Activated CD4-positive, alpha-beta memory T cell treated with anti-CD3 and anti-CD28 coated beads for 36 hours (primary cell): ENCODE measurements around the gene HPDL. TPM values are rescaled to one million over a fixed set of nuclear protein-coding genes. Genes with fewer than 3 reads are reported as not detected.
"Not testable (repeated sequence)": the region's sequence is repeated elsewhere in the genome, so short reads cannot be mapped to it uniquely, and the experiment has no call there.

Experiments used
- CTCF ChIA-PET: fragments of 350-600 bp; sonication (Branson Sonifier 250); formaldehyde crosslinking; loops from one replicate; lab custom pipeline; 2021; ENCODE audit warnings: antibody characterized with exemption, inconsistent platforms; lab: Charles Lee
- POLR2A ChIA-PET: fragments of 350-600 bp; sonication (Branson Sonifier 250); formaldehyde crosslinking; loops from one replicate; lab custom pipeline; 2021; ENCODE audit warnings: antibody characterized with exemption; lab: Charles Lee
- DNase-seq: peaks from one replicate; pipeline ENCODE4 v3.0.0-alpha.2; 2020
- H3K27ac Mint-ChIP-seq: one replicate; pipeline ENCODE4 v1.8.0; 2021; ENCODE audit warnings: mixed read lengths
- H3K27me3 Mint-ChIP-seq: one replicate; pipeline ENCODE4 v1.8.0; 2021; ENCODE audit warnings: mixed read lengths
- H3K36me3 Mint-ChIP-seq: one replicate; pipeline ENCODE4 v1.8.0; 2021; ENCODE audit warnings: mixed read lengths
- H3K4me1 Mint-ChIP-seq: one replicate; pipeline ENCODE4 v1.8.0; 2021; ENCODE audit warnings: low read depth, mixed read lengths
- H3K4me3 Mint-ChIP-seq: one replicate; pipeline ENCODE4 v1.8.0; 2021; ENCODE audit warnings: mild to moderate bottlenecking, mixed read lengths
- H3K9me3 Mint-ChIP-seq: one replicate; pipeline ENCODE4 v1.8.0; 2021; ENCODE audit warnings: mixed read lengths
- intact Hi-C: fragments of 100-400 bp; cut with micrococcal nuclease; formaldehyde crosslinking; loops from one replicate; pipeline ENCODE4 v1.15.1; 2023
- total RNA-seq, 2 experiments: library from RNA; stranded (reverse); gene quantifications; one replicate each; pipeline ENCODE4 v1.2.3, GENCODE V29; 2021

Gene HPDL
- total RNA-seq, 2 experiments from 2014 or later = 12.7 to 14.3 TPM

DNA sequence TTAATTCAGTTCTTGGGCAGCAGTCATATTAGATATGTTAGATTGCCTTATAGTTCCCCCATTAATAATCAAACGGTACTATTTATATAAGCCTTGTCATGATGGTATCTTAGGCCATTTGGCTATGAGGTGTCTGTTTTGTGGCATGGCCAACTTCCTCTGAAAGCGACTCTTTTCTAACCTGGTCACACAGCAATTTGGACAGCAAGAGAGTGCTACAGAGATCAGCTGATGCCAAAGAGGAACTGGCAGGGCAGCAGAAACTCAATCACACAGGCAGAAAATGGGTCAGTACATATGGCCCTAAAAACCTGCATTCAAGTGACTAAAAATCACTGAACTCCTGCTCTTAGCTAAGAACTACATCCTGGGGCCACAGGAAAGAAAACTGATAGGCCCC lies 27.0 kb downstream of the HPDL start:
- ChIA-PET POLR2A (interaction anchor here (1.1 kb wide), 1 partner anchor 13 kb away, joined by 3 read pairs; the partner anchor contains the start of gene MUTYH), CTCF (interaction anchor here (1.5 kb wide), 1 partner anchor 140 kb away, joined by 5 read pairs; no protein-coding TSS in a partner anchor)
- Mint-ChIP-seq H3K4me3 (no peak overlapping the region), H3K27ac (no peak overlapping the region), H3K4me1 (peaks cover 2% of the 10 kb centered on the region), H3K36me3 (no peaks in the 10 kb centered on the region), H3K9me3 (no peaks in the 10 kb centered on the region), H3K27me3 (no peaks in the 10 kb centered on the region)
- DNase-seq = no peak
- intact Hi-C loops = no loop called here

- intact Hi-C loops = no loop called here
- H3K27me3 Mint-ChIP-seq = no peaks in the 10 kb centered on the region
- no peak overlapping the region for H3K27ac Mint-ChIP-seq
- ChIA-PET CTCF (interaction anchor here (1.2 to 2.2 kb wide), 2 partner anchors 138 to 216 kb away, joined by 7 to 9 read pairs; no protein-coding TSS in a partner anchor), POLR2A (no interaction called here)
- H3K9me3 Mint-ChIP-seq = no peaks in the 10 kb centered on the region
- H3K4me1 Mint-ChIP-seq = peaks cover under 1% of the 10 kb centered on the region
- no peaks in the 10 kb centered on the region for H3K36me3 Mint-ChIP-seq
- no peak overlapping the region for H3K4me3 Mint-ChIP-seq
- no peak for DNase-seq
Observed at GRCh38 chr1:45354838-45355237, 28.1 kb downstream of the HPDL start.

- Mint-ChIP-seq H3K27ac (no peak overlapping the region), H3K4me3 (no peak overlapping the region), H3K4me1 (peaks cover 6% of the 10 kb centered on the region), H3K9me3 (no peaks in the 10 kb centered on the region), H3K36me3 (no peaks in the 10 kb centered on the region), H3K27me3 (no peaks in the 10 kb centered on the region)
- CTCF ChIA-PET = interaction anchor here (1.2 to 5.9 kb wide), 3 partner anchors 136 to 215 kb away, joined by 7 to 237 read pairs (median 9); partner anchors contain the start of gene TESK2
- intact Hi-C loops = no loop called here
- POLR2A ChIA-PET = no interaction called here
- DNase-seq = no peak
Observed at GRCh38 chr1:45355683-45356082, 29.0 kb downstream of the HPDL start.

- intact Hi-C loops = no loop called here
- Mint-ChIP-seq H3K36me3 (no peaks in the 10 kb centered on the region), H3K27me3 (no peaks in the 10 kb centered on the region), H3K27ac (no peak overlapping the region), H3K4me3 (no peak overlapping the region), H3K4me1 (peaks cover 6% of the 10 kb centered on the region), H3K9me3 (no peaks in the 10 kb centered on the region)
- ChIA-PET CTCF (interaction anchor here (0.9 to 5.9 kb wide), 4 partner anchors 16 to 214 kb away, joined by 3 to 237 read pairs (median 6); partner anchors contain the start of genes MUTYH, TESK2 and TOE1), POLR2A (interaction anchor here (0.9 kb wide), 1 partner anchor 143 kb away, joined by 3 read pairs; no protein-coding TSS in a partner anchor)
- DNase-seq = no peak
Observed at GRCh38 chr1:45356186-45356585, 29.5 kb downstream of the HPDL start.

DNA sequence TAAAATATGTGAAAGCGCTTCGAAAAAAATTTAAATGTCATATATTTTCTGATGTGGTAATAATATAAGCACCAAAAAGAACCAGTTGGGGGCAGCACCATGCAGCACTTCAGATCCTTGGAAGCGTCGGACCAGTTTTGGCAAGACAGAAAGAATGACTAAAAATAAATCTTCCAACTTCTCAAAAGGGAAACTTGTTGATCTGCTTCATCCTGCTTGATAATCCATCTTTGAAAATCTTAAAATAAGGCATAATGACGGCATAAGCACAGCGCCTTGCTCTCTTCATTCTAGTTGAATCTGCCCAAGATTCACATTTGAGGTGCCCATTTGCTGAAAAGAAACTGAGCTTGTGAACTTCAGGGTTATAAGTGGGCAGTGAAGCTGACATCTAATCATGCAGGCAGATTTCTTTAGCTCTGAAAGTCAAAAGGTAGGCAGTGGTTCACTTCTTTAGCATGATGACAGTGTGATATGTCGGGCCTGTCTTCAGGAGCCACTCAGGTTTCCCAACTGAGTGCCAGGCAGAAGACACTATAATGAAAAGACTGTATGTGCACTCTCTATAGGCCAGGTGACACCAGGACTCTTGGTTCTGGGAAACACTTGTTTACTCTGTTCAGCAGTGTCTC lies 33.3 kb downstream of the HPDL start:
- Mint-ChIP-seq H3K27ac (no peak overlapping the region), H3K27me3 (no peaks in the 10 kb centered on the region), H3K36me3 (no peaks in the 10 kb centered on the region), H3K4me3 (no peak overlapping the region), H3K9me3 (no peaks in the 10 kb centered on the region), H3K4me1 (peaks cover 9% of the 10 kb centered on the region)
- ChIA-PET CTCF (interaction anchor here (0.6 to 5.9 kb wide), 18 partner anchors 10 to 642 kb away, joined by 3 to 237 read pairs (median 4); partner anchors contain the start of genes CCDC163, MMACHC and TESK2), POLR2A (interaction anchor here (1.5 kb wide), 1 partner anchor 161 kb away, joined by 3 read pairs; the partner anchor contains the start of gene PRDX1)
- peak; percentile 68 for DNase-seq
- intact Hi-C loops = loop anchor here (1.0 to 2.0 kb wide), 3 partner anchors 19 to 211 kb away; no protein-coding TSS in a partner anchor

DNA sequence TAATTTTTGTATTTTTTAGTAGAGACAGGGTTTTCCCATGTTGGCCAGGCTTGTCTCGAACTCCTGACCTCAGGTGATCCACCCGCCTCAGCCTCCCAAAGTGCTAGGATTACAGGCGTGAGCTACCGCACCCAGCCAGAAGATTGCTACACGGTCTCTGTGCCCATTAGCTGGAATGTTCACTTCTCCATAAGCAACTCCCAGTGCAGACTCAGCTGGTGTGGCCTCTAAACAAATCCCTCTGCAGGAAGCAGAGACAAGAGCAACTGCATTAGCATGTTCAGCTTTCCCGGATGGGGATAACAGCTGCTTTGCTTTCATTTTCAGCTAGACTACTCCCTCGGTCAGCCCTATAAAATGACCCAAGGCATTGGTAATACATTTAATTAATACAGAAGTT lies 34.3 kb downstream of the HPDL start:
- not testable (repeated sequence) for H3K27me3 Mint-ChIP-seq, H3K36me3 Mint-ChIP-seq, DNase-seq, H3K4me3 Mint-ChIP-seq, H3K9me3 Mint-ChIP-seq, H3K4me1 Mint-ChIP-seq, H3K27ac Mint-ChIP-seq
- ChIA-PET CTCF (interaction anchor here (0.7 to 5.9 kb wide), 9 partner anchors 9 to 375 kb away, joined by 3 to 237 read pairs (median 7); partner anchors contain the start of genes CCDC163, MMACHC and TESK2), POLR2A (interaction anchor here (1.3 to 1.5 kb wide), 2 partner anchors 130 to 160 kb away, joined by 3 read pairs; partner anchors contain the start of genes PRDX1 and TESK2)
- intact Hi-C loops = loop anchor here (1.0 kb wide), 2 partner anchors 20 to 132 kb away; no protein-coding TSS in a partner anchor

DNA sequence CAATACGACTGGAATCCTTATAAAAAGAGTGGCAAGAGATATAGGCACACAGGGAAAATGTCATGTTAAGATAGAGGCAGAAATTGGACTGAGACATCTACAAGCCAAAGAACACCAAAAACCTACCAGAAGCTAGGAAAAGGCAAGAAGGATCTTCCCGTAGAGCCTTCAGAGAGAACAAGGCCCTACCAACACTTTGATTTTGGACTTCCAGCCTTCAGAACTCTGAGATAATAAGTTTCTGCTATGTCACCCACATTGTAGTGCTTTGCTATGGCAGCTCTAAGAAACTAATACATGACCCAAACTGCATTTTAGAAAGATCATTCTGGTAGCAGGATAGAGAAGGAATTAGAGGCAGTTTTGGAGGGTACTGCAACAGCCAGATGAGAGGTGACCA lies 37.6 kb downstream of the HPDL start:
- peaks cover 9% of the 10 kb centered on the region for H3K4me1 Mint-ChIP-seq
- ChIA-PET CTCF (interaction anchor here (0.6 to 2.5 kb wide), 2 partner anchors 129 kb away, joined by 5 to 16 read pairs; no protein-coding TSS in a partner anchor), POLR2A (no interaction called here)
- intact Hi-C loops = no loop called here
- H3K4me3 Mint-ChIP-seq = no peak overlapping the region
- no peaks in the 10 kb centered on the region for H3K9me3 Mint-ChIP-seq
- no peaks in the 10 kb centered on the region for H3K27me3 Mint-ChIP-seq
- no peaks in the 10 kb centered on the region for H3K36me3 Mint-ChIP-seq
- no peak for DNase-seq
- H3K27ac Mint-ChIP-seq = no peak overlapping the region

- DNase-seq = no peak
- Mint-ChIP-seq H3K9me3 (no peaks in the 10 kb centered on the region), H3K27ac (no peak overlapping the region), H3K4me3 (no peak overlapping the region), H3K27me3 (no peaks in the 10 kb centered on the region), H3K36me3 (no peaks in the 10 kb centered on the region), H3K4me1 (peaks cover 6% of the 10 kb centered on the region)
- ChIA-PET POLR2A (interaction anchor here (0.6 kb wide), 2 partner anchors 19 to 23 kb away, joined by 3 read pairs; no protein-coding TSS in a partner anchor), CTCF (interaction anchor here (0.6 to 1.7 kb wide), 3 partner anchors 126 to 147 kb away, joined by 3 to 5 read pairs (median 4); partner anchors contain the start of gene TESK2)
- intact Hi-C loops = no loop called here
Observed at GRCh38 chr1:45365051-45365450, 38.4 kb downstream of the HPDL start.

GRCh38 chr1:45370575-45370974 lies 43.9 kb downstream of the HPDL start:
- H3K36me3 Mint-ChIP-seq = no peaks in the 10 kb centered on the region
- DNase-seq = no peak
- CTCF ChIA-PET = interaction anchor here (0.8 to 1.4 kb wide), 3 partner anchors 10 to 125 kb away, joined by 3 to 8 read pairs (median 4); no protein-coding TSS in a partner anchor
- no peak overlapping the region for H3K27ac Mint-ChIP-seq
- H3K27me3 Mint-ChIP-seq = no peaks in the 10 kb centered on the region
- intact Hi-C loops = no loop called here
- POLR2A ChIA-PET = no interaction called here
- H3K4me1 Mint-ChIP-seq = peaks cover 2% of the 10 kb centered on the region
- H3K9me3 Mint-ChIP-seq = no peaks in the 10 kb centered on the region
- no peak overlapping the region for H3K4me3 Mint-ChIP-seq

GRCh38 chr1:45373573-45373972 lies 46.9 kb downstream of the HPDL start:
- no peak overlapping the region for H3K4me3 Mint-ChIP-seq
- no peaks in the 10 kb centered on the region for H3K36me3 Mint-ChIP-seq
- no peak overlapping the region for H3K27ac Mint-ChIP-seq
- H3K4me1 Mint-ChIP-seq = peaks cover 2% of the 10 kb centered on the region
- ChIA-PET POLR2A (no interaction called here), CTCF (interaction anchor here (0.6 to 2.1 kb wide), 6 partner anchors 10 to 196 kb away, joined by 3 to 11 read pairs (median 4); partner anchors contain the start of gene TESK2)
- no peaks in the 10 kb centered on the region for H3K27me3 Mint-ChIP-seq
- intact Hi-C loops = no loop called here
- DNase-seq = no peak
- H3K9me3 Mint-ChIP-seq = no peaks in the 10 kb centered on the region

GRCh38 chr1:45375104-45376090 lies 48.7 kb downstream of the HPDL start:
- Mint-ChIP-seq H3K9me3 (no peaks in the 10 kb centered on the region), H3K4me1 (peaks cover 2% of the 10 kb centered on the region), H3K4me3 (no peak overlapping the region), H3K36me3 (no peaks in the 10 kb centered on the region), H3K27ac (no peak overlapping the region), H3K27me3 (no peaks in the 10 kb centered on the region)
- DNase-seq = no peak
- intact Hi-C loops = no loop called here
- CTCF ChIA-PET = interaction anchor here (0.9 kb wide), 1 partner anchor 15 kb away, joined by 3 read pairs; no protein-coding TSS in a partner anchor
- POLR2A ChIA-PET = no interaction called here
